GM18502 (cell line): ENCODE results near the gene LGR6.

Experiments used
- ATAC-seq: cut with Tn5 transposase; IDR thresholded peaks from one replicate; pipeline ENCODE4 v1.9.1; 2021; ENCODE audit warnings: mild to moderate bottlenecking; ENCODE audit not compliant: unreplicated experiment, poor library complexity

LGR6 gene

DNA sequence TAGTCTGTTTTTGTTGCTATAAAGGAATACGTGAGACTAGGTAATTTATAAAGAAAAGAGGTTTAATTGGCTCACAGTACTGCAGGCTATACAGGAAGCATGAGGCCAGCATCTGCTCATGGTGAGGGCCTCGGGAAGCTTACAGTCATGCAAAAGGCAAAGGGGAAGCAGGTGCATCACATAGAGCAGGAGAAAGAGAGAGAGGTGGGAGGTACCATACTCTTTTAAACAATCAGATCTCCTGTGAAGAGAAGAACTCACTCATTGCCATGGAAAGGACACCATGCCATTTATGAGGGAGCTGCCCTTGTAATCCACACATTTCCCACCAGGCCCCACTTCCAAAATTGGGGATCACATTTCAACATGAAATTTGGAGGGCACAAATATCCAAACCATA is 167.6 kb downstream of the LGR6 start:
- no peak for ATAC-seq

- ATAC-seq: no peak
Observed at GRCh38 chr1:202361701-202362100, 168.1 kb downstream of the LGR6 start.

DNA sequence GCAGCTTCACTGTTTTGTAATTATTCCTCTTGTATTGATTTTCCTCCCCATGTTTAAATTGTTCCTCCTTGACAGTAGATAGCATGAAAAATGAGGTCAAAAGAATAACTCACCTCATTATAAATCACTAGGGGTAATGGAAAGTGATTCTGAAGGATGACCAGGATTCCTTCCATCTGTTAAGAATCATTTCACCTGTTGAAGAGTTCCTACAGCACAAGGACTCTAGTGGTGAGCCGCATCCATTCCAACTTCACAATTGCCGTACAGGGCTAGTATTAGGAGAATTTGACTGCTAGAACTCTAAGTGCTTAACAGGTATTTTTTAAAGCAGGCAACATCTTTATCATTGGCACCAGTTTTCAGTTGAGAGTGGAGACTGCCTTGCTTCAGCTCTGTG is 168.6 kb downstream of the LGR6 start:
- ATAC-seq: no peak

DNA sequence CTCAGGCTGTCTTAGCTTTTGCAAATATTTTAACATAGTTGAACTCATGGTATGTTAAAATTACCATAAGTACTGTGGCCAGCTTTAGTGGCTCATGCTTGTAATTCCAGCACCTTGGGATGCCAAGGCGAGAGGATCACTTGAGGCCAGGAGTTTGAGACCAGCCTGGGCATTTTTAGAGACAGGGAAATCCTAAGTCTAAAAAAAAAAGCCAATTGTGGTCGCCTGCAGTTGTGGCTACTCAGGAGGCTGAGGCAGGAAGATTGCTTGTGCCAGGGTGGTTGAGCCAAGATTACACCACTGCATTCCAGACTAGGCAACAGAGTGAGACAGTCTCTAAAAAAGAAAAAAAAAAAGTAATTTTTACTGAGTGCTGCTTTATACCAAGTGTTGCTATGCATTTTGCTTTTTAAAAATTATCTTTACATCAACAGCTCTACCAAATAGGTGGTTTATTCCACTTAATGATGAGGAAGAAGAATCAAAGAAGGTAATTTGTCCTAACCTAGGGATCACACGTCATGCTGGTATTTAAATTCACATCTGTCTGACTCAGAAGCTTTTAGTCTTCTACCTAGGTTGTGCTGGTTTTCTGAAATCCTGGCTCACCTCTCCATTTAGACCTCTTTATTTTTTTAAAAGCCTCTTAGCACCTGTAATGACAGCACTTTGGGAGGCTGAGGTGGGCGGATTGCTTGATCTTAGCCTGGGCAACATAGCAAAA is 171.7 kb downstream of the LGR6 start:
- no peak for ATAC-seq

- no peak for ATAC-seq
Observed at GRCh38 chr1:202367271-202367670, 173.7 kb downstream of the LGR6 start.
